A549 (cell line): ENCODE results near the gene PLCL1. TPM values are rescaled to one million over a fixed set of nuclear protein-coding genes. Genes with fewer than 3 reads are reported as not detected.

Experiments
- ATAC-seq, 2 experiments: fragments of 200-7000 bp in 1 of 2; fragments of >200 bp in 1 of 2; cut with Nextera tagmentation in 1 of 2; cut with Tn5 transposase in 1 of 2; 3 replicates each; pipeline versions ENCODE4 v1.8.0 to v1.9.1; 2018 to 2020; ENCODE audit warnings: mild to moderate bottlenecking in 1 of 2, moderate library complexity in 1 of 2
- CTCF ChIA-PET: fragments of 300-600 bp; sonication (Branson Sonifier 250); formaldehyde crosslinking; extraction: SDS; loops from one replicate; lab custom pipeline; 2021; ENCODE audit warnings: antibody characterized with exemption, inconsistent platforms; lab: Yijun Ruan, JAX
- POLR2A ChIA-PET: fragments of 350-600 bp; formaldehyde crosslinking; extraction: SDS; loops from one replicate; lab custom pipeline; 2021; ENCODE audit warnings: antibody characterized with exemption, inconsistent platforms; lab: Yijun Ruan, JAX
- DNase-seq, 2 experiments: peaks; one replicate each; pipeline versions ENCODE4 v3.0.0 to v3.0.0-alpha.2; 2011 to 2016; ENCODE audit warnings: low read depth in 1 of 2, low spot score in 1 of 2
- FAIRE-seq: peaks from 2 replicates; lab custom pipeline; 2011; peaks lifted over from hg19 to GRCh38; lab: Jason Lieb, UNC
- H3K27ac ChIP-seq, 2 experiments: fragments of >200 bp; sonication (Bioruptor Twin); formaldehyde crosslinking; 3 replicates each; pipeline ENCODE4 v1.5.1; 2016 to 2017
- H3K4me1 ChIP-seq: fragments of >200 bp; sonication (Bioruptor Twin); formaldehyde crosslinking; 3 replicates; pipeline ENCODE4 v1.6.1; 2016
- H3K4me2 ChIP-seq: fragments of >200 bp; sonication (Bioruptor Twin); formaldehyde crosslinking; 3 replicates; pipeline ENCODE4 v1.6.1; 2016
- H3K4me3 ChIP-seq: fragments of >200 bp; sonication (Bioruptor Twin); formaldehyde crosslinking; 3 replicates; pipeline ENCODE4 v1.5.1; 2016
- H3K9me3 ChIP-seq: fragments of >200 bp; sonication (Bioruptor Twin); formaldehyde crosslinking; 3 replicates; pipeline ENCODE4 v1.6.1; 2016
- CEBPB ChIP-seq, 2 experiments: fragments of >200 bp in 1 of 2; sonication (Bioruptor Twin) in 1 of 2; formaldehyde crosslinking in 1 of 2; IDR thresholded peaks; 2 replicates each; pipeline ENCODE4 v1.6.1; 2012 to 2016
- CHD2 ChIP-seq: fragments of 150-350 bp; IDR thresholded peaks from 2 replicates; pipeline ENCODE4 v1.6.1; 2014; ENCODE audit warnings: low read length; ENCODE audit not compliant: partially characterized antibody
- E2F6 ChIP-seq: IDR thresholded peaks from 2 replicates; pipeline ENCODE4 v1.6.1; 2012; ENCODE audit warnings: low read depth, borderline replicate concordance
- EHF ChIP-seq: fragments of 250-450 bp; sonication (Bioruptor Pico); IDR thresholded peaks from 2 replicates; pipeline ENCODE4 v1.5.0; 2020; ENCODE audit warnings: mild to moderate bottlenecking
- ESRRA ChIP-seq: fragments of 150-350 bp; IDR thresholded peaks from 2 replicates; pipeline ENCODE4 v1.6.1; 2014; ENCODE audit warnings: mild to moderate bottlenecking, low read length, borderline replicate concordance
- FOSB ChIP-seq: fragments of 250-450 bp; sonication (Bioruptor Pico); IDR thresholded peaks from 2 replicates; pipeline ENCODE4 v1.5.0; 2020; ENCODE audit warnings: mild to moderate bottlenecking, moderate library complexity
- GATA3 ChIP-seq: IDR thresholded peaks from 2 replicates; pipeline ENCODE4 v1.6.1; 2012; ENCODE audit warnings: borderline replicate concordance
- HOXA7 ChIP-seq: fragments of 250-450 bp; sonication (Bioruptor Pico); IDR thresholded peaks from 2 replicates; pipeline ENCODE4 v1.5.0; 2020; ENCODE audit warnings: mild to moderate bottlenecking, moderate library complexity
- HOXB13 ChIP-seq: fragments of 250-450 bp; sonication (Bioruptor Pico); IDR thresholded peaks from 2 replicates; pipeline ENCODE4 v1.5.0; 2020; ENCODE audit warnings: low read depth, mild to moderate bottlenecking, moderate library complexity
- JUNB ChIP-seq: fragments of >200 bp; sonication (Bioruptor Twin); formaldehyde crosslinking; IDR thresholded peaks from 2 replicates; pipeline ENCODE4 v1.6.1; 2016
- KDM1A ChIP-seq: fragments of 200-600 bp; sonication (generic); IDR thresholded peaks from 2 replicates; pipeline ENCODE4 v1.6.1; 2016; ENCODE audit warnings: low read depth, mild to moderate bottlenecking
- NFE2L2 ChIP-seq: fragments of 150-350 bp; conservative IDR thresholded peaks from 2 replicates; pipeline ENCODE4 v1.6.1; 2014; ENCODE audit warnings: low read length
- NPAS2 ChIP-seq: fragments of 250-450 bp; sonication (Bioruptor Pico); IDR thresholded peaks from 2 replicates; pipeline ENCODE4 v1.8.0; 2022; ENCODE audit warnings: mild to moderate bottlenecking, moderate library complexity, borderline replicate concordance
- SMC3 ChIP-seq: fragments of >200 bp; sonication (Bioruptor Twin); formaldehyde crosslinking; IDR thresholded peaks from 3 replicates; pipeline ENCODE4 v1.6.1; 2018; ENCODE audit warnings: inconsistent platforms
- SREBF2 ChIP-seq: fragments of 450-650 bp; IDR thresholded peaks from 2 replicates; pipeline ENCODE4 v1.6.1; 2014; ENCODE audit warnings: mild to moderate bottlenecking, moderate library complexity
- TP53 ChIP-seq: fragments of 250-450 bp; sonication (Bioruptor Pico); IDR thresholded peaks from 2 replicates; pipeline ENCODE4 v1.5.0; 2021; ENCODE audit warnings: mild to moderate bottlenecking, moderate library complexity
- USF2 ChIP-seq: fragments of 450-650 bp; IDR thresholded peaks from 2 replicates; pipeline ENCODE4 v1.6.1; 2014; ENCODE audit warnings: antibody characterized with exemption
- ZC3H11A ChIP-seq: fragments of 450-650 bp; IDR thresholded peaks from 2 replicates; pipeline ENCODE4 v1.6.1; 2014; ENCODE audit warnings: antibody characterized with exemption, mild to moderate bottlenecking
- ZFP36 ChIP-seq: fragments of 450-650 bp; IDR thresholded peaks from 2 replicates; pipeline ENCODE4 v1.6.1; 2014; ENCODE audit warnings: borderline replicate concordance; ENCODE audit not compliant: partially characterized antibody
- WGBS: methylation state at CpG from one replicate; pipeline ENCODE4 v1.1.6; 2017; ENCODE audit errors: missing lambda C conversion rate; 5-methylcytosine and 5-hydroxymethylcytosine counted together
- polyA plus RNA-seq, 4 experiments: library from polyadenylated mRNA; depleted of rRNA in 3 of 4; stranded (reverse); fragments of >200 nt; fragmentation: RNase III in 1 of 4; extraction: RNeasy Plus Mini Kit Qiagen cat#74134 plus additional on column Dnase treatment in 1 of 4; gene quantifications; 2 replicates in 3 of 4; 3 replicates in 1 of 4; pipeline ENCODE4 v1.2.3, GENCODE V29; 2011 to 2017

The PLCL1 gene
- polyA plus RNA-seq, 2 of the 4 experiments (the other 2 are of a cell fraction) = 0.03 TPM

- POLR2A ChIA-PET = no interaction called here
- FAIRE-seq (no peak), ATAC-seq (no peak), DNase-seq (no peak)
- no peak overlapping the region for H3K27ac ChIP-seq
- no peak overlapping the region for H3K4me3 ChIP-seq
- 55% methylated on average over 5 of the region's 5 CpGs for WGBS
- no peaks in the 10 kb centered on the region for H3K4me1 ChIP-seq
- no peak overlapping the region for H3K4me2 ChIP-seq
- CTCF ChIA-PET = no interaction called here
- H3K9me3 ChIP-seq = no peaks in the 10 kb centered on the region
- TF ChIP-seq NFE2L2 (no peak), KDM1A (no peak), E2F6 (no peak)
Observed at GRCh38 chr2:197920592-197921201, 116.3 kb downstream of the PLCL1 start.

GRCh38 chr2:197924483-197924882 lies 120.1 kb downstream of the PLCL1 start:
- FAIRE-seq (no peak), DNase-seq (no peak), ATAC-seq (no peak; a peak in 1 of 6 replicates)
- Histone ChIP-seq H3K4me3 (no peak overlapping the region), H3K9me3 (no peaks in the 10 kb centered on the region), H3K4me1 (no peaks in the 10 kb centered on the region), H3K4me2 (no peak overlapping the region), H3K27ac (no peak overlapping the region)
- TF ChIP-seq SREBF2 (no peak), CHD2 (no peak), E2F6 (no peak), KDM1A (no peak), HOXB13 (no peak), JUNB (no peak), HOXA7 (CRISPR knock-in tag) (no peak), GATA3 (no peak), ESRRA (no peak), CEBPB (IDR thresholded peaks at IDR 0.05) (no peak), ZFP36 (no peak), FOSB (CRISPR knock-in tag) (no peak)
- 24% methylated on average over 5 of the region's 5 CpGs for WGBS
- ChIA-PET CTCF (interaction anchor here (0.6 to 1.5 kb wide), 2 partner anchors 11 to 981 kb away, joined by 3 read pairs; no protein-coding TSS in a partner anchor), POLR2A (no interaction called here)

- no peak for ATAC-seq
- Histone ChIP-seq H3K9me3 (no peaks in the 10 kb centered on the region), H3K4me1 (no peaks in the 10 kb centered on the region), H3K4me2 (no peak overlapping the region), H3K27ac (no peak overlapping the region), H3K4me3 (no peak overlapping the region)
- TF ChIP-seq NPAS2 (CRISPR knock-in tag) (no peak), NFE2L2 (no peak), TP53 (CRISPR knock-in tag) (no peak), SMC3 (no peak), GATA3 (no peak), ZC3H11A (no peak), HOXA7 (CRISPR knock-in tag) (no peak), EHF (no peak), E2F6 (no peak), USF2 (no peak)
- no peak for DNase-seq
- FAIRE-seq = no peak
- CTCF ChIA-PET = interaction anchor here (1.5 kb wide), 1 partner anchor 11 kb away, joined by 3 read pairs; no protein-coding TSS in a partner anchor
- POLR2A ChIA-PET = no interaction called here
Observed at GRCh38 chr2:197925204-197925603, 120.8 kb downstream of the PLCL1 start.
